ENCODE measurements around the gene OMP. TPM values are rescaled to one million over a fixed set of nuclear protein-coding genes. Genes with fewer than 3 reads are reported as not detected.

The OMP gene
- total and polyA plus RNA-seq, 2 of the 13 experiments (the other 11 are each of a cell fraction or from before 2014, with no cell fraction given) = not detected

GRCh38 chr11:77127920-77128691 is 25.5 kb downstream of the OMP start, which contains the start of gene MYO7A (continued):
- TF ChIP-seq, protein P1, sequence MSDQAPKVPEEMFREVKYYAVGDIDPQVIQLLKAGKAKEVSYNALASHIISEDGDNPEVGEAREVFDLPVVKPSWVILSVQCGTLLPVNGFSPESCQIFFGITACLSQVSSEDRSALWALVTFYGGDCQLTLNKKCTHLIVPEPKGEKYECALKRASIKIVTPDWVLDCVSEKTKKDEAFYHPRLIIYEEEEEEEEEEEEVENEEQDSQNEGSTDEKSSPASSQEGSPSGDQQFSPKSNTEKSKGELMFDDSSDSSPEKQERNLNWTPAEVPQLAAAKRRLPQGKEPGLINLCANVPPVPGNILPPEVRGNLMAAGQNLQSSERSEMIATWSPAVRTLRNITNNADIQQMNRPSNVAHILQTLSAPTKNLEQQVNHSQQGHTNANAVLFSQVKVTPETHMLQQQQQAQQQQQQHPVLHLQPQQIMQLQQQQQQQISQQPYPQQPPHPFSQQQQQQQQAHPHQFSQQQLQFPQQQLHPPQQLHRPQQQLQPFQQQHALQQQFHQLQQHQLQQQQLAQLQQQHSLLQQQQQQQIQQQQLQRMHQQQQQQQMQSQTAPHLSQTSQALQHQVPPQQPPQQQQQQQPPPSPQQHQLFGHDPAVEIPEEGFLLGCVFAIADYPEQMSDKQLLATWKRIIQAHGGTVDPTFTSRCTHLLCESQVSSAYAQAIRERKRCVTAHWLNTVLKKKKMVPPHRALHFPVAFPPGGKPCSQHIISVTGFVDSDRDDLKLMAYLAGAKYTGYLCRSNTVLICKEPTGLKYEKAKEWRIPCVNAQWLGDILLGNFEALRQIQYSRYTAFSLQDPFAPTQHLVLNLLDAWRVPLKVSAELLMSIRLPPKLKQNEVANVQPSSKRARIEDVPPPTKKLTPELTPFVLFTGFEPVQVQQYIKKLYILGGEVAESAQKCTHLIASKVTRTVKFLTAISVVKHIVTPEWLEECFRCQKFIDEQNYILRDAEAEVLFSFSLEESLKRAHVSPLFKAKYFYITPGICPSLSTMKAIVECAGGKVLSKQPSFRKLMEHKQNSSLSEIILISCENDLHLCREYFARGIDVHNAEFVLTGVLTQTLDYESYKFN (CRISPR knock-in tag; conservative IDR thresholded peaks at IDR 0.05) = peak; percentile 81
- TF ChIP-seq, protein P2, sequence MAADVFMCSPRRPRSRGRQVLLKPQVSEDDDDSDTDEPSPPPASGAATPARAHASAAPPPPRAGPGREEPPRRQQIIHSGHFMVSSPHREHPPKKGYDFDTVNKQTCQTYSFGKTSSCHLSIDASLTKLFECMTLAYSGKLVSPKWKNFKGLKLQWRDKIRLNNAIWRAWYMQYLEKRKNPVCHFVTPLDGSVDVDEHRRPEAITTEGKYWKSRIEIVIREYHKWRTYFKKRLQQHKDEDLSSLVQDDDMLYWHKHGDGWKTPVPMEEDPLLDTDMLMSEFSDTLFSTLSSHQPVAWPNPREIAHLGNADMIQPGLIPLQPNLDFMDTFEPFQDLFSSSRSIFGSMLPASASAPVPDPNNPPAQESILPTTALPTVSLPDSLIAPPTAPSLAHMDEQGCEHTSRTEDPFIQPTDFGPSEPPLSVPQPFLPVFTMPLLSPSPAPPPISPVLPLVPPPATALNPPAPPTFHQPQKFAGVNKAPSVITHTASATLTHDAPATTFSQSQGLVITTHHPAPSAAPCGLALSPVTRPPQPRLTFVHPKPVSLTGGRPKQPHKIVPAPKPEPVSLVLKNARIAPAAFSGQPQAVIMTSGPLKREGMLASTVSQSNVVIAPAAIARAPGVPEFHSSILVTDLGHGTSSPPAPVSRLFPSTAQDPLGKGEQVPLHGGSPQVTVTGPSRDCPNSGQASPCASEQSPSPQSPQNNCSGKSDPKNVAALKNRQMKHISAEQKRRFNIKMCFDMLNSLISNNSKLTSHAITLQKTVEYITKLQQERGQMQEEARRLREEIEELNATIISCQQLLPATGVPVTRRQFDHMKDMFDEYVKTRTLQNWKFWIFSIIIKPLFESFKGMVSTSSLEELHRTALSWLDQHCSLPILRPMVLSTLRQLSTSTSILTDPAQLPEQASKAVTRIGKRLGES (CRISPR knock-in tag; IDR thresholded peaks at IDR 0.05; ENCODE audit: borderline replicate concordance) = no peak
- peak; percentile 44; the same call in 1 of the 2 replicates for TF ChIP-seq HDAC2 (CRISPR knock-in tag; IDR thresholded peaks at IDR 0.05)
- TF ChIP-seq WIZ (CRISPR knock-in tag; IDR thresholded peaks at IDR 0.05) = peak; percentile 25; the same call in 1 of the 2 replicates
- TF ChIP-seq ZNF746 (CRISPR knock-in tag; IDR thresholded peaks at IDR 0.05) = peak; percentile 70
- TF ChIP-seq ZNF230 (CRISPR knock-in tag; IDR thresholded peaks at IDR 0.05) = no peak
- peak; percentile 85 for TF ChIP-seq HDAC1 (CRISPR knock-in tag; IDR thresholded peaks at IDR 0.05)
- TF ChIP-seq DR1 (CRISPR knock-in tag; IDR thresholded peaks at IDR 0.05) = peak; percentile 72
- TF ChIP-seq, protein P3, sequence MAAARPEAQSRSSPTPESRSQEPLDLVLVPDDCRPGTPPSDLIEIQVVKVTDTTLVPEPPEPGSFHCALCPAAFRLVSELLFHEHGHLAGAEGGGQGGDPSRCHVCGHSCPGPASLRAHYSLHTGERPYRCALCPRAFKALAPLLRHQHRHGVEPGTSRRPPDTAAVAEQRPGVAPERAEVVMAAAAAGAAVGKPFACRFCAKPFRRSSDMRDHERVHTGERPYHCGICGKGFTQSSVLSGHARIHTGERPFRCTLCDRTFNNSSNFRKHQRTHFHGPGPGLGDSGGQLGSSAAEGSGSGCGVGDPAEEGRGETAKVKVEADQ (CRISPR knock-in tag; IDR thresholded peaks at IDR 0.05; ENCODE audit: borderline replicate concordance) = peak; percentile 66
- 0 out of 2 replicates have a peak, but pooled peaks have one; percentile 26 for TF ChIP-seq RCOR2 (CRISPR knock-in tag; IDR thresholded peaks at IDR 0.05)
- TF ChIP-seq SKI (IDR thresholded peaks at IDR 0.05; ENCODE audit: partially characterized antibody) = peak; percentile 71
- 0 out of 2 replicates have a peak, but pooled peaks have one; percentile 34 for TF ChIP-seq HMGXB3 (CRISPR knock-in tag; IDR thresholded peaks at IDR 0.05; ENCODE audit: borderline replicate concordance)
- no peak for TF ChIP-seq THYN1 (CRISPR knock-in tag; IDR thresholded peaks at IDR 0.05; ENCODE audit: borderline replicate concordance, low read depth)

Measured in HepG2 (cell line).